Right lobe of liver (tissue), 4 donors: Measurements from ENCODE around the gene MCM3AP.

Source experiments
- POLR2A ChIP-seq: fragments of 450-650 bp; IDR thresholded peaks from one replicate; pipeline ENCODE4 v1.6.1; 2017; ENCODE audit warnings: antibody characterized with exemption, mild to moderate bottlenecking
- TF ChIP-seq, protein P1 (sequence below), 4 donors: fragments of 200-600 bp in 3 of 4; fragments of 450-650 bp in 1 of 4; IDR thresholded peaks; one replicate each; pipeline versions ENCODE4 v1.5.1 to v1.8.0; 2016 to 2022; ENCODE audit warnings: antibody characterized with exemption in 4 of 4, mild to moderate bottlenecking in 2 of 4
- donor health status: DM: no; HTN: no; CAD: no.
- donor health status: DM: no; HTN: no; CAD: no.
- donor health status: DM: no; HTN: yes; CAD: no.

DNA sequence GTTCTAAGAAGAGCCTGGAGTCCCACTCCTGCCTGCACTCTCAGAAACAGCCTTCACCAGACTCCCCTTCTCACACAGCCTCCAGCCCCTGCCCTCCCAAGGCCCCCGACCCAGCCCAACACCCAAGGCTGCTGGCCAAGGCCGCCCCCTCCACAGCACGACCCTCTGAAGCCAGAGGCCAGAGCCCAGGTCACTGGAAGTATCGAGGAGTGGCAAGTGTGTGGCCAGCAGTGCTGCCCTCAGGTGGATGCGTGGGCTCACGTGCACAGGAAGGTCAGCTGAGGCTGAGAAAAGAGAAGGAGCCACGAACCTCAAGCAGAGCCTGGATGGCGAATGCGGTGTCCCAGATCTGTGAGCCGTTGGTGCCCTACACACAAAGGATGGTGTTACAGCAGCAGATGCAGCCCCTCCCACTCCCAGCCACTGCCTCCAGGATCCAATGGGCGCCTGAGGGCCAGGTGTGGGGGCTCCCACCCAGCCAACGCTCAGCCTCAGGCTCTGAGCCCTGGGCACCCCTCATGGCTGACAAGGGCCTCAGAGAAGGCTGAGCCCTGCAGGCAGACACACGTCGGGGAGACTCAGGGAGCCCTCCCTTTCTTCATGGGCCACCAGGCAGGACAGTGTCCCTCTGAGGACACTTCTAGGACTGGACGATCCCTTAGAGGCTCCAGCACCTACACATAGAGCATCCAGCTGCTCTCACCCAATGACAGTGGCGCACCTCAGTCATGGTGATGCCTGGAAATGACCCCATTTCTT is 74.9 kb downstream of the MCM3AP start:
- no peak for TF ChIP-seq POLR2A
- TF ChIP-seq, protein P1, sequence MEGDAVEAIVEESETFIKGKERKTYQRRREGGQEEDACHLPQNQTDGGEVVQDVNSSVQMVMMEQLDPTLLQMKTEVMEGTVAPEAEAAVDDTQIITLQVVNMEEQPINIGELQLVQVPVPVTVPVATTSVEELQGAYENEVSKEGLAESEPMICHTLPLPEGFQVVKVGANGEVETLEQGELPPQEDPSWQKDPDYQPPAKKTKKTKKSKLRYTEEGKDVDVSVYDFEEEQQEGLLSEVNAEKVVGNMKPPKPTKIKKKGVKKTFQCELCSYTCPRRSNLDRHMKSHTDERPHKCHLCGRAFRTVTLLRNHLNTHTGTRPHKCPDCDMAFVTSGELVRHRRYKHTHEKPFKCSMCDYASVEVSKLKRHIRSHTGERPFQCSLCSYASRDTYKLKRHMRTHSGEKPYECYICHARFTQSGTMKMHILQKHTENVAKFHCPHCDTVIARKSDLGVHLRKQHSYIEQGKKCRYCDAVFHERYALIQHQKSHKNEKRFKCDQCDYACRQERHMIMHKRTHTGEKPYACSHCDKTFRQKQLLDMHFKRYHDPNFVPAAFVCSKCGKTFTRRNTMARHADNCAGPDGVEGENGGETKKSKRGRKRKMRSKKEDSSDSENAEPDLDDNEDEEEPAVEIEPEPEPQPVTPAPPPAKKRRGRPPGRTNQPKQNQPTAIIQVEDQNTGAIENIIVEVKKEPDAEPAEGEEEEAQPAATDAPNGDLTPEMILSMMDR (IDR thresholded peaks at IDR 0.05): no peak
